HG03196 (cell line): ENCODE measurements around the gene PDZD4.

Source experiments
- ATAC-seq: cut with Tn5 transposase; IDR thresholded peaks from one replicate; pipeline ENCODE4 v1.9.1; 2021; ENCODE audit not compliant: unreplicated experiment

Gene PDZD4

DNA sequence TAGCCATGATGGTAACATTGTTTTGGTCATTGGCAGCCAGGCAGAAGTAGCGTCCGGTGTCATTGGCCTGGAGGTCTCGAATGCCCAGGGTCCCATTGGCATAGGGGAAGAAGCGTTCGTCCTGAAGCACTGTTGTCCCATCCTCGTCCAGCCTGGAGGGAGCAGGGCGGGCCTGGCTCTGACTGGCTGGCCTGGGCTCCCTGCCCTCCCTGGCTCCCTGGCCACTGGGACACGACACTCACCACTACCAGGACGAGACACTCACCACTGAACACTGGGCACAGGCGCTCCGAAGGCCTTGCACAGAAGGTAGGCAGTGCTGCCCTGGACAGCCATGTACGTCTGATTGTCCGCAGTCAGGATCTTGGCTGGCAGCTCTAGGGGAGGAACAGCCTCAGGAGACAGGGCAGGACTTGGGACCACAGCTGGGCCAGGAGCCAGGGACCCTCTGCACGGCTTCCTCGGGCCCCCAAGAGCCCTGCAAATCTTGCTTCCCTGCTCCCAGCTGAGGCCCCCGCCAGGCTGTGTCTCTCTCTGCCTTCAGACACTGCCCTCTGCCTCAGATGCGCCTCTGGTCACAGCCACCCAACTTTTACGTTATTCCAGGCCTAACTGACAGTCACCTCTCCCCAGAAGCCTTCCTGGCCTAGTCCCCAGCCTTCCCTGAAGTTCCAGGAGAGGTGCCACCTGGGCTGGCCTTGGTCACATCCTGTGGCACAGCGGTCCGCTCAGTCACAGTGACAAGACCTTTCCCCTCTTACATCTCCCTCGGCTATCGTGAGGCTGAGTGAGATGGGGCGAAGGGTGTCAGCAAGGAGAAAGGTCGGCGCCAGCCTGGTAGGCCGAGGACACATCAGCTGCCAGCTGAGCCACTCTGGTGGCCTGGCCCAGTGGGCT, 38.5 kb upstream of the PDZD4 start:
- no peak for ATAC-seq

DNA sequence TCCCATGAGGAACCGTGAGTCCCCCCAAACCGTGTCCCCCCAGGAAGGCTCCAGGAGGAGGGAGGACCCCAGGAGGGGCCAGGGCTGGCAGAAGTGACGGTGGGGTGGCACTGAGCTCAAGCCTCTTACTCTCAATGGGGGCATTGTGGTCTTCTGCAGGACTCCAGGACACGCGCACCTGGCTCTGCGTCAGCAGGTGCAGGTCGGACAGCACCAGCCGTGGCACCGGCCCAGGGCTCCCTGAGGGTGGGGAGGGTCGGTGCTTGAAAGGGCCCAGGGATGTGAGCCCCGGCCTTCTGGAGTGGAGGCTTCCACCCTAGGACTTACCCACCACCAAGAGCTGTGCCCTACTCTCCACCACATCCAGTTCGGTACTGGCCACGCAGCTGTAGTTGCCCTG, 37.3 kb upstream of the PDZD4 start:
- ATAC-seq: no peak

DNA sequence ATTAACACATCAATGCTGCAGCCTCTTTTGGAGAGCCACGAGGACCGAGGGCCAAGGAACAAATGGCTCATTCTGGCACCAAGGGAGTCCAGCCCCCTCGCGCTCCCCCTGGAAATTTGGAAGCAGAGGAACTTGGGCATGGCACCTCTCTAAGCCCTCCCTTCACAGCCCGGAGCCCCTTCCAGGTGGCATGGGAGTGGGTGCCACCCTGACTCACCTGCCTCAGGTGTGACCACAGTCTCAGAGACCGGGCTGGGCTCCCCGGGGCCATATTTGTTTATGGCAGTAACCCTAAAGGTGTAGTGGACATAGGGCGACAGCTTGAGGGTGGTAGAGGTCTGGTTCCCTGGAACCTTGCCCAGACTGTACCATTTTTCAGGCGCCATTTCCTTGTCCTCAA, 36.8 kb upstream of the PDZD4 start:
- ATAC-seq: no peak

DNA sequence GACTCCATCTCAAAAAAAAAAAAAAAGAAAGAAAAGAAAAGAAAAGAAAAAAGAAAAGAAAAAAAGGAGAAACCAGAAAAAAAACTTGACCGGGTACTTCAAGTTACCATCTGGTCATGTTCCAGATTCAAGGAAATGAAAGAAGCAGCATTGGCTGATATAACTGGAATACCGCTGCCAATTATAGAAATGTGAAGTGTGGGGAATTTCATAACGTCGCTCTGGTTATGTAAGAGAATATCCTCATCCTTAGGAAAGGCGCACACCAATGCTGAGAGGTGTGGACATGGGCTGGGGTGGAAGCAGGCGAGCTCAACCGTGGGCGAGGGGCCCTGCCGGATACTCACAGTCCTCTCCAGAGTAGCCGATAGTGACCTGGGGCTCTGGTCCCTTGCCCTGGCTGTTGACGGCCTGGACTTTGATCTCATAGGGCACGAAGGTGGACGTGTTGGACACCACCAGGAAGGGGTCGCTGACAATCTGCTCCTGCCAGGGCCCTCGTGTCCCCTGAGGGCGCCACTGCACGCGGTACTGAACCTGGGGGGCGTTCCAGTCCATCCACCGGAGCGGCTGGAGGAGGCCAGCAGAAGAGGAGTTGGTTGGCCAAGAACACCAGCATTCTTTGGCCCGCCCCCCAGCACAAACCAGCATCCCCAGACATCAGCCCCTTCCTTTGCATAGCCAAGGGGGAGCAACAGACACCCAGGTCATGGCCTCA, 36.1 kb upstream of the PDZD4 start:
- no peak for ATAC-seq

DNA sequence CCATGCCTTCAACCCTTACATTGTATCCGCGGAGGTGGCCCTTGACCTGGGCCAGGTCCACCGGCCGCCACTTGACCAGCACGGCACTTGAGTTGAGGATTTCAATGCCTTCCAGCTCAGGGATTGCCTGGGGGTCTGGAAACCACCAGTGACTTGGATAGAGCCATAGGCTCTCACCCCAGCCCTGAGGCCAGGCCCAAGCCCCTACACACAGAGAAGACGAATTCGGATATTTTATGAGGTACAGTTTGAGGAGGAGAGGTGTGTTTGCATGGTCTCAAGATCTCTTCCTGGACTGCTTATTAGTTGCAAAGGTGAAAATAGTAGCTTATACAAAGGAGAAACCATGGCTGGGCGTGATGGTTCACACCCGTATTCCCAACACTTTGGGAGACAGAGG, 35.3 kb upstream of the PDZD4 start:
- no peak for ATAC-seq

DNA sequence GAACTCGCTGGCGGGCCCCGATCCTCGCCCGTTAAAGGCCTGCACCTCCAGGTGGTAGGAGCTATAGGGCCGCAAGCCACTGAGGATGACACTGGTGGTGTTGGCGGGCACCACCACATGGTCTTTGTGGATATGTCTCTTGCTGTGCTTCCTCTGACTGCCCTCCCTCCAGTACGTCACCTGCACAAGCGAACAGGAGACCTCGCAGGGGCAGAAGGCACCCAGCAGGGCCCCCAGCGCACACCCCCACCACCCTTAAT, 34.9 kb upstream of the PDZD4 start:
- no peak for ATAC-seq

DNA sequence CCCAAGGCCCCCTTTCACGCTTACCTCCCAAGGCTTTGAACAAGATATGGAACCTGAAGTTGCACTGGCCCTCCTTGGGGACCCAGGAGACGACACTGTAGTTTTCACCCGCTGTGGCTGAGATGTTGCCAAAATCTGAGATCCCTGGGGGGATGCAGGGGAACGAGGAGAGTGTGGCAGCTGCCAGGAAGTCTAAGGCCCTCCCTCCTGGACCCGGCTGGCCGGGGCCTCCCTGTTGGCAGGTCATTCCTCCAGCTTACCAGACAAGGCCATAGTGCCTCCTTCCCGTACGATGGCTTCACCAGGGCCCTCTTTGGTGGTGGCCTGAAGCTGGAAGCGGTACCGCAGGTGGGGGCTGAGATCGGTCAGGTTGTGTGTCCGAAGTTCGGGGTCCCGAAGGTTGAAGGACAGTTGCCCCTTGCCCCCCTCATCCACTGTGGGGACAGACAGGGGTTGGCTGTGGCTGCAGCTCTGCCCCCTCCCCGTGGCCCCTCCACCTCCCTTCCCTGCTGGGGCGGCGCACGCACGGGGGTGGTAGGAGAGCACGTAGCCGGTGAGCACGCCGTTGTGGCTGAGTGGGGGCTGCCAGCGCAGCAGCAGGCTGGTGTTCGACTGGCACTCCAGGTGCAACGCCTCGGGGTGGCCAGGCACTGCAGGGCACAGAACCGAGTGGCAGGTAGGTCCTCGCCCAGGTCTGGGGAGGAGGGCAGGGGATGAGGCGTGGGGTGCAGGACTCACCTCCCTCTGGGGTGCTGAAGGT, 34.4 kb upstream of the PDZD4 start:
- ATAC-seq: no peak

DNA sequence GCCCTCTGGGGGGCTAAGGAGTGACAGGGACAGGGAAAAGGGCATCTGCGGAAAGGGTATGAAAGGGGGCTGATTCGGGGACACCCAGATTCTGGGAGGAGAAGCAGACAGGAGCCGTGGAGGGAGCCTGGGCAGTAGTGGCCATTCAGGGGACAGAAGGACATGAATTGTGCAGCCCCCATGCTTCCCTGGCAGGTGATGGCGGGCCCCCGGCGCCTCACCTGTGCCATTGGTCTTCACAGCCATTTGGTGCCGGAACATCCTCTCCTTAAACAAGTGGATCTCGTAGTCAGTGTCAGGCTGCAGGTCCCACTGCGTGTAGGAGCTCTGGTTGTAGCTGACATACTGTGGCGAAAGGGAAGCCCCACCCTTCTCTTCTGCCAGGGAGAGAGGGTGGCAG, 33.8 kb upstream of the PDZD4 start:
- ATAC-seq: no peak

DNA sequence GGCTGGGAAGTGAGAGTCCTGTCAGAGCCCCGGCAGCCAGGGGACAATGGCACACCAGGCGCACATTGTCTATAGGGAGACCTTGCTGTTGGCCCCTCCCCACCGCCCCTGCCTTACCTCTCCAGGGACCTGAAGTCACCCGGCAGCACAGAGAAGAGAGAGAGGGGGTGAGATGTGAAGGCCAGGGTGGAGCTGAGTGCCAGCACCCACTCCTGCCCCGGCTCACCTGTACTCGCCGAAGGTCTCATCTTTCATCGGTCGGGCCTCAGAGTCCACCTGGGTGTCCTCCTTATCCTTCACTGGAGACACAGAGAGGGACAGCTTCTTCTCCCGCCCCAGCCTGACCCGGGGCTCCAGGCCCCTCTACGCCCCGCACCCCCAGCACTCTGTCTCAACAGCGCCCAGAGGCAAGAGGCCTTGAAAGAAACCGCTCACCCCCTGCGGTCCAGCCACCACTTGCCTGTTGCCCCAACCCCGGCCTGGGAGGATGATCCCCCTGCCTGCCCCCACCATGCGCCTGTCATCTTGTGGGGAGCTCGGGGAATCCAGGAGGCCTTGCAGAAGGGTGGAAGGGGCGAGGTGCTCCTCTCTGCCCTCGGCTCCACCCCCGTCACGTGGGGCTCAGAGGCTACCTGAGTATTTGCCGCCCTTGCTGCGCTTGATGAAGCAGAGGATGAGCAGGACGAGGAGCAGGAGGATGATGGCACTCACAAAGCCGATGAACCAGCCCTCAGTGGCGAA, 33.1 kb upstream of the PDZD4 start:
- no peak for ATAC-seq

DNA sequence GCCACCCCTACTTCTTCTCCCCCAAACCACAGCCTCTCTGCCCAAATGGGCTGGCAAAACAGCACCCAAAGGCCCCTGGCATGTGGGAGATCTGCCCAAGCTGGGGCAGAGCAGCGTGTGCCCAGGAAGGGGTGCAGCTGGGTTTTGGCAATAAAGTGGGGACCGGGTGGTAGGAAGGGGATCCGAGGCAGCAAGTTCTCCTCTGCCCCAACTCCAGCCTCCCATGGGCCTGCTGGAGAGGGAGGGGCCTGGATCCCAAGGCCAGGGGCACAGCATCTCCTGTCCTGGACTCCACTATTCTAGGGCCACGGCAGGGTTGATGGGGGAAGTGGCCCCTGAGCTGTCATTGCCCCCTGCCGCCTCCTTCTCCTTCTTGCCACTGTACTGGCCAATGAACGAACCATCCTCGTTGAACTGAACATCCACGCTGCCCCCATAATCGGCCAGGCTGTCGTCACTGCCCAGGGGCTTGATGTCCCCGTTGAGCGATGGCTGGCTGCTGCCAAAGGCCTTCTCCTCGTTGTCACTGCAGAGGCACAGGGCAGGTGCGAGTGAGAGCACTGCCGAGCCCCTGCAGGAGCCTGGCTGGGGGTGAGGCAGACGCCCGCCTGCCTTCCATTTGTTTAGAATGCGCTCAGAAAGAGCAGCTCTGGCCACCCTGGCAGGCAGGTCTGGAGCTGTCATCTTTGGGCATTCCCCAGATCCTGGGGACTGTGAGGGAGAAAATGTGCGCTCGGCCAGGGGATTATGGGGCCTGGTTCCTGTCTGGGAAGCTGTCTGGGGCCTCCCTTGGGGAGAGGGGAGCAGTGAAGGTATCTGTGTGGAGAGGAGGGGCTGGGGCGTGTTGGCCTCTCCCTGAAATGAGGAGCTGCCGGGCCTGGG, 32.3 kb upstream of the PDZD4 start:
- ATAC-seq: no peak

DNA sequence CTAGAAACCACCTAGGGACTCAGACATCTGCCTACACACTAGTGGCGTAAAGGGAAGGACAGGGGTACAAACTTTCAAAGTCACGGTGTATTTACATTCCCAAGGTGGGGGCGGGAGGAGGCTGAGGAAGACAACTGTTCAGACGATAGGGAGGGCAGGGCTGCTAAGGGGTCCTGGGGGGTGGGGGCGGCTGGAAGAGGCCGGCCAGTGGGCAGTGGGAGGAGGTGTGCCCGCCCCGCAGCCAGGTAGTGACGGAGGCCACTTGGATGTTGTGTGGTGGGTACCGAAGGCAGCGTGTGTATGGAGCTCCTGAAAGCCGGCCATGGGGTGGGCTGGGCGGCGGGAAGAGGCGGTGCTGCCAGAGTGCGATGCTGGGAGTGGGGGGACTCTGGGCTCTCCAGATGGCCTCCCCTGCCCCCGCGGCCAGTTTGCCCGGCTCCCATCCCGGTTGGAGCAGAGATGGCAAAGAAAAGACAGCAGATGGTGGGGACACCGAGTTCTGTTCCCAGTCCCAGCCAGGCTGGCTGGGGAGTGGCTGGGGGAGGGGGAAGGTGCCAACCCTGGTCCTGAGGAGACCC, 31.5 kb upstream of the PDZD4 start:
- no peak for ATAC-seq

DNA sequence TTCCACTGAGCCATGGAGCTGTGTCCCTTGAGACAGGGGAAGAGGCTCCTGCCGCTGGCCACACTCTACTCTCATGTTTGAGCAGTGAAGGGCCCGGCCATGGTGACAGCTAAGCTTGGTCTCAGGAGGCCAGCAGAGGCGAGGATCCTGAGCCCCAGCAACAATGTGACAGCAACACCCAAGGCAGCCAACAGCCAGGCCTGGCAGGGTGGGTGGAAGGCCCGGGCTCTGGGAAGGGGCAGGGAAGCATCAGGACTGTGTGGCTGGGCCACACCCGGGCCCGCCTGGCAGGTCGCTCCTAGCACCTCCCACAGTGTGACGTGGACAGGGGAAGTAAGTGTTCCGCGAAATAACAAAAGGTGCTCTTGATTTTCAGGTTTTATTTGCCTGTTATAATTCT, 30.8 kb upstream of the PDZD4 start:
- no peak for ATAC-seq

DNA sequence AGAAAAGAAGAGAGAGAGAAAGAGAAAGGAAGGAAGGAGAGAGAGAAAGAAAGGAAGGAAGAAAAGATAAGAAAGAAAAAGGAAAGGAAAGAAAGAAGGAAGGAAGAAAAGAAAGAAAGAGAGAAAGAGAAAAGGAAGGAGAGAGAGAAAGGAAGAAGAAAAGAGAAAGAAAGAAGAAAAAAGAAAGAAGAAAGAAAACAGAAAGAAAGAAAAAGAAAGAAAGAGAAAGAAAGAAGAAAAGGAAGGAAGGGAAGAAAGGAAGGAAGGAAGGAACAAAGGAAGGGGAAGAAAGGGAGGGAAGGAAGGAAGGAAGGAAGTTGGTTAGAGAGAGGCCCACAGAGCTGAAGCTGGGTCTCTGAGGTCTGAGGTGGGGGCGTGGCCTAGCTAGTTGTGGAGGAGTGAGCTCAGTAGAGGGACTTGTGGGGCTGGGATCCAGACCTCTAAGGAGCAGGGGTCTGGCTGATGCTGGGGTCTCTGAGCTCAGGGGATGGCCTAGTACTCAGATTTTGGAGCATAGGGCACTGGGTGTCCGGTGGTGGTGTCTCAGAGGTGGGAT, 27.1 kb upstream of the PDZD4 start:
- ATAC-seq: no peak

DNA sequence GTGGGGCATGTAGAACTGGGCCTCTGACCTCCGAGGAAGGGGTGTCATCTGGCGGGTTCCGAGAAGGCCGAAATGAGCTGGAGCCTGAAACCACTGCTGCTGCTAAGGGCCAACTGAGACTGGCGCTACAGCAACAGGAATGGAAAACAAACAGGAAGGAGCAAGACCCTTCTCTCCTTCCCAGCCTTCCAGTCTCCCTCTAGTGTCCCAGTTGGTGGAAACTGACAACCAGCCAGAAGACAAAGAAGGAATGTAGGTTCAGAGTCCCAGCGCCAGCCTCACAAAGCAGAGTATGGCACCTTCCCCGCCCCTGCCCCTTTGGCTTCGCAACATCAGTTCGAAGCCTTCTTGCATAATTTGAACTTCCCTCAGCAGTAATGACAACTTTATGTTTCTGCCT, 24.4 kb upstream of the PDZD4 start:
- ATAC-seq: no peak

DNA sequence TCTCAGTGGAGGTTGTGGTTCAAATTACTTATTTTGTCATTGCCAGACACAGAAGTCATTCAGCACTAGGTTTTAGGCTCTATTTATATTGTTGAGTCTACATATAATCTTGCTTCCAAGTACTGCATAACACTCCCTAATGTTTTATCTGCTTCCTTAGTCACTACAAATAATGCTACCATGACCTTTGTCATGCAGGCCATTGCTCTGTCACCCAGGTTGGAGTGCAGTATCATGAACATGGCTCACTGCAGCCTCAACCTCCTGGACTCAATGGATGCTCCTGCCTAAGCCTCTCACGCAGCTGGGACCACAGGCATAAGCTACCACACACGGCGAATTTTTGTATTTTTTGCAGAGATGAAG, 23.5 kb upstream of the PDZD4 start:
- ATAC-seq: no peak

DNA sequence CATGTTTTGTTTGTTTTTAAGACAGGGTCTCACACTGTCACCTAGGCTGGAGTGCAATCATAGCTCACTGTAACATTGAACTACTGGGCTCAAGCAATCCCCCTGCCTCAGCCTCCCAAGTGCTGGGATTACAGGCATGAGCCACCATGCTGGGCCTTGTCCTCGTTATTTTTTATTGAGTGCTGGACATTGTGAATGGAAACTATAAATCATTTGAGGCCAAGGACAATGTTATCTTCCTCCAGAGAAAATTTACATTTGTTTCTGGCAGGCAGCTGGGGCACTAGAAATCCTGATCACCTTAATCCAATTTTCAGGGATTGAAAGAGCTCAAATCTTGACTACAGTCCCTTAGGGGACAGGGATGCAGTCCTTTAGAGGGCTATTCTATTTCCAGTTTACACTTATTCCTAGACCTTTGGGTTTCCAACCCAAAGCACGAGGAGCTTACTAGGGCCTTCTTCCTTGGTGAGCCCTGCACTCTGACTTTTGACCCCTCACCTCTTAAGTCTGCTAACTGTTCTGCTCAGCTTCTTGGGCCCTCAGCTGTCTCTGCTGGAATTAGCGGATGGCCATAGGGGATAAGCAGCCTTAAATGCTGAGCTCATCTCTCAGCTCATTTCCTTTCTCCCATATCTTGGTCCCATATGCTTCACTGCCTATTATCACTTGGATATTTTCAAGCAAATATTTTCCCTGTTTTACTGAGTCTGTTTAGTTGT, 23.0 kb upstream of the PDZD4 start:
- ATAC-seq: no peak

DNA sequence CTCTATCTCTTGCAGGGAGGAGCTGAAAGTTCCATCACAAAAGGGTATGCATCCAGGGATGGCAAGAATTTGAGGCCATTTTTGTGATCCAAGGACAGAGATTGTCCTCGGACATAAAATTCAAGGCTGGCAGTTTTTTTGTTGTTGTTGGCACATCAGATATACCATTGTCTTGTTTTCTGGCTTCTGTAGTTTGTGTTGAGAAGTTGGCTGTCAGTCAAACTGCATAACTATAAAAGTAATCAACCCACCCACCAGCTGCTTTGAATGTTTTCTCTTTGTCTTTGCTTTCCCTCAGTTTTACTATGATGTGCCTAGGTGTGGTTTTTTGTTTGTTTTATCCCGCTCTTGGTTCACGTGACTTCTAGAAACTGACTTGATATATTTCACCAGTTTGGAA, 21.6 kb upstream of the PDZD4 start:
- ATAC-seq: no peak

DNA sequence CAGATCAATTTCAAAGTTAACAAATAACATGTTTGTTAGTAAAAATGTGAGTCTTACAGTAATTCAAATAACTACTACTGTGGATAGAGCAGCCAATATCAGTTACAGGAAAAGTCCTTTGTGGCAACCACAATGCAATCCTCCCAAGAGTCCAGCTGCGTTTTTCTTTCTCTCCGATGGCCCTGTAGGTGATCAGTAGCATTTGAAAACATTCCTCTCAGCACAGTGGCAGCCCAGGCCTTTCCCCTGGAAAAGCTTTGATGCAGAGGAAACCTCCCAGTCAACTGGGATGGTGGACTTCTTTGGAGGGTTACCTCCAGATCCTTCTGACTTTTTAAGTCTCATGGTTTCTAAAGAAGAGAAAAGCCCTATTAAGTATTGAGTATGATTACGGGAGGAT, 18.0 kb upstream of the PDZD4 start:
- ATAC-seq: no peak

DNA sequence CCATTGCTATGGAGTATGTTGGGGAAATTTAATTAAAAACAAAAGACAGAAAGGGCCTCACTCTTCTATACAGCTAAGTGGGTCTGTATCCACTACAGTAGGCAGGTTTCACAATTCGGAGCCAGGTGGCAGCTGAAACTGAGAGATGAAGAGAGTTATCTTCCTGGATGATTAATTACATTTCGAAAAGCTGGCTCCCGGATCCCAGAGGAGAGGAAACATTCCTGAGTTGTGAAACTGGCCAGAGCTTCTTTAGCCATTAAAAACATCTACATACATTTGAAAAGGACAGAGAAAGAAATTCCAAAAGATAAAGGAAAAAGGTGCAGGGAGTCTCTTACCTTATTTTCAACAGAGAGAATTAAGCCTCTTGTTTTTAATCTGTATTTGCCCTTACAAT, 15.5 kb upstream of the PDZD4 start:
- ATAC-seq: no peak
